IPS-18a (cell line): ENCODE results near the gene ACAP3.

ENCODE experiments used
- H3K27ac ChIP-seq: one replicate; pipeline ENCODE4 v1.5.1; 2013; ENCODE audit warnings: low read length
- H3K27me3 ChIP-seq: one replicate; pipeline ENCODE4 v1.6.1; 2013; ENCODE audit warnings: mild to moderate bottlenecking, low read length; ENCODE audit not compliant: control insufficient read depth, insufficient read depth
- H3K36me3 ChIP-seq: one replicate; pipeline ENCODE4 v1.6.1; 2013; ENCODE audit warnings: low read depth, low read length; ENCODE audit not compliant: control insufficient read depth
- H3K4me1 ChIP-seq: one replicate; pipeline ENCODE4 v1.6.1; 2013; ENCODE audit warnings: low read depth, low read length; ENCODE audit not compliant: control insufficient read depth
- H3K4me3 ChIP-seq: one replicate; pipeline ENCODE4 v1.5.1; 2013; ENCODE audit warnings: low read length
- H3K9ac ChIP-seq: one replicate; pipeline ENCODE4 v1.6.1; 2013; ENCODE audit warnings: mild to moderate bottlenecking, low read length, moderate library complexity
- H3K9me3 ChIP-seq: one replicate; pipeline ENCODE4 v1.6.1; 2013; ENCODE audit warnings: low read depth, low read length; ENCODE audit not compliant: control insufficient read depth

Gene ACAP3

GRCh38 chr1:1307923-1308755 is at the start of gene ACAP3, which contains the start of gene PUSL1:
ACAP3 (minus strand) TSS chr1:1307930; CDS start chr1:1307815, 115 bp downstream.
PUSL1 (plus strand) TSS chr1:1308597; CDS start chr1:1308644, 47 bp downstream.
- Histone ChIP-seq H3K9me3 (no peaks in the 10 kb centered on the region), H3K4me1 (peaks cover 23% of the 10 kb centered on the region), H3K27ac (no peak within 1 kb of the TSS)

GRCh38 chr1:1356796-1357401 is 49.2 kb upstream of the ACAP3 start:
- H3K9me3 ChIP-seq, result no peaks in the 10 kb centered on the region
- peaks cover 21% of the 10 kb centered on the region for H3K4me1 ChIP-seq
- no peak overlapping the region for H3K4me3 ChIP-seq
- no peak overlapping the region for H3K9ac ChIP-seq
- no peaks in the 10 kb centered on the region for H3K36me3 ChIP-seq
- no peak overlapping the region for H3K27ac ChIP-seq
- peaks cover 35% of the 10 kb centered on the region for H3K27me3 ChIP-seq

More at GRCh38 chr1:1307923-1308755, at the start of gene ACAP3, which contains the start of gene PUSL1:
- peak within 1 kb of the TSS; percentile 71 for H3K4me3 ChIP-seq
- H3K27me3 ChIP-seq, result peaks cover 6% of the 10 kb centered on the region
- peak within 1 kb of the TSS; percentile 61 for H3K9ac ChIP-seq
- H3K36me3 ChIP-seq, result peaks cover 17% of the 10 kb centered on the region

- no peaks in the 10 kb centered on the region for H3K9me3 ChIP-seq
- no peaks in the 10 kb centered on the region for H3K36me3 ChIP-seq
- peaks cover 35% of the 10 kb centered on the region for H3K27me3 ChIP-seq
- peaks cover 21% of the 10 kb centered on the region for H3K4me1 ChIP-seq
- H3K9ac ChIP-seq, result no peak overlapping the region
- no peak overlapping the region for H3K27ac ChIP-seq
- H3K4me3 ChIP-seq, result no peak overlapping the region
Measured at GRCh38 chr1:1356166-1356795, 48.6 kb upstream of the ACAP3 start.

DNA sequence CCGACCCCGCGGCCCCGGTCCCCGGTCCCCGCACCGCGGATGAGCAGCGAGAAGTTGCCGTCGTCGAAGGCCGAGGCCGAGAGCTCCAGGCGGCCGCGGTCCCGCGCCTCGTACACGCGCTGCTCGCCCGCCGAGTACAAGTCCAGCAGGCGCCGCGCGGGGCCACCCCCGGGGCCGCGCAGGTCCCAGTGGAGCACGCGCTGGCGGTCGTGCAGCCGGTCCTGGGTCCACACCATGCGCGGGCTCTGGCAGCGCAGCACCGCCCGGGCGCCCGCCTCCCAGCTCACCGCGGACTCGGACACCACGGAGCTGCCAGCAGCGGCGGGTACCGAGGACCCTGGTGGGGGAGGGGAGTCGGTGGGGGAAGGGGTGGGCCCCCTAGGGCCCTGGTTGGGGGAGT is 47.7 kb upstream of the ACAP3 start:
- H3K9ac ChIP-seq, result no peak overlapping the region
- no peaks in the 10 kb centered on the region for H3K36me3 ChIP-seq
- H3K4me3 ChIP-seq, result no peak overlapping the region
- H3K27ac ChIP-seq, result no peak overlapping the region
- H3K9me3 ChIP-seq, result no peaks in the 10 kb centered on the region
- H3K4me1 ChIP-seq, result peaks cover 21% of the 10 kb centered on the region
- H3K27me3 ChIP-seq, result peaks cover 35% of the 10 kb centered on the region

DNA sequence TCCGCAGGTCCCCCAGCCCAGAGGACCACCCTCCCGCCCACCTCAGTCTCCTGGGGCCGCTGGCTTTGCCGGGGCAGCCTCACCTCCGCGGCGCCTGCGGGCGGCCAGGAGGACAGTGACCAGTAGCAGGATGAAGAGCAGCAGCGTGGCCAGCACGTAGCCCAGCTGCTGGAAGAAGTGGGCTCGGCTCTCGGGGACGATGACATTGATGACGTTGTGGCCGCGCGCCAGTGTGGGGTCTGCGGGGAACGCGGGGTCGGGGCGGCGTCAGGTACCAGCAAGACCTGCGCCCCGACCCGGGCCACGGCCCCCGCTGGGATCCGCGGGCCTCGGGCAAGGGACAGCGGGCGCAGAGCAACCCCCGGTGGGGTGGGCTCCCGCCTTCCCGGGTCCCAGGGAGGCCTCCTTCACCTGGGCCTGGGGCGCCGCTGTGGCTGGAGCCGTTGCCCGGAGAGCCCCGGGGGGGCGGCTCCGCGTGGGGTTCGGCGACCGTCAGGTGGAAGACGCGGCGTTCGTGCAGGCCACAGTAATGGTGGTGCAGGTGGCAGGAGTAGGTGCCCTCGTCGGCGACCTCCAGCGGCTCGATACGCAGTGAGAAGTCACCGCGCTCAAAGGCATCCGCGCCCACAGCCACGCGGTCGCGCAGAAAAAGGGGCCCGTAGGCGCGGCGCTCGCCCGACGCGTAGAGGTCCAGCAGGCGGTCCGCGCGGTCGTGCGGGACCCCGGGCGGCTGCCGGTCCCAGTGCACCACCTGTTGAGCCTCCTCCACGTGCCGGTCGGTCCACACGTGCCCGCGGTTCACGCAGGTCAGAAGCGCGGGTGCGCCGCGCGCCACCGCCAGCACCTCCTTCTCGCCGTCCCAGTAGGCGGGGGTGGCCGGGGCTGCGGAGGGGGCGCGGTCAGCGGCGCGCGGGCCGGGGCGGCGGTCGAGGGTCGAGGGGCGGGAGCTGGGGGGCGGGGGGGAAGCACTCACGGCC is 46.8 kb upstream of the ACAP3 start:
- no peaks in the 10 kb centered on the region for H3K36me3 ChIP-seq
- H3K4me1 ChIP-seq, result peaks cover 21% of the 10 kb centered on the region
- H3K4me3 ChIP-seq, result peak overlapping the region; percentile 55
- H3K27ac ChIP-seq, result no peak overlapping the region
- H3K27me3 ChIP-seq, result peaks cover 35% of the 10 kb centered on the region
- no peak overlapping the region for H3K9ac ChIP-seq
- H3K9me3 ChIP-seq, result no peaks in the 10 kb centered on the region

- Histone ChIP-seq H3K36me3 (no peaks in the 10 kb centered on the region), H3K27ac (no peak overlapping the region), H3K4me3 (peak overlapping the region; percentile 55), H3K27me3 (peaks cover 35% of the 10 kb centered on the region), H3K9me3 (no peaks in the 10 kb centered on the region), H3K9ac (no peak overlapping the region), H3K4me1 (peaks cover 14% of the 10 kb centered on the region)
Measured at GRCh38 chr1:1353389-1354151, 45.8 kb upstream of the ACAP3 start.

DNA sequence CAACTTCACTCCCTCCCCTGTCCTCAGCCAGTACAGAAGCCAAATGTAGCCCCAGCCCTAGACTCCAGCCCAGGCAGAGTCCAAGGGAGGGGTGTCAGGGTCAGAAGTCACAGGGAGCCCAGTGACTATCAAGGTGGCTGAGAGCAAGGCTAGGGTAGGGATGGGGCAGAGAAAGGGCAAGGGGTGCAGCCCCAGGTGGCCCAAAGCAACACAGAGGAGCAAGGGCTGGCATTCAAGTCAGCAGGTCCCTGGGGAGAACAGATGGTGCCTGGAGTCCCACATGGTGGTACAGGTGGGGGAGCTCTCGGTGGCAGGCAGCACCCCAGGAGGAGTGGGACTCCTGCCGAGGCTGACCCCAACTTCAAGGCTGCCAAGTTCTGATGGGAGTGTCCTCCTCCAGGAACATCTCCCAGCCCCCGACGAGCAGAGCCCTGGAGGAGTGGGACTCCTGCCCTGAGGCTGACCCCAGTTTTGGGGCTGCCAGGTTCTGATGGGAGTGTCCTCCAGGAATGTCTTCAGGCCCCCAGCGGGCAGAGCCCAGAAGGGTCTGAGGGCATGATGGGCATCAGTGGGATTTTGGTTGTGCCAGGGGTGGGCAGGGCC is 45.2 kb upstream of the ACAP3 start:
- peaks cover 35% of the 10 kb centered on the region for H3K27me3 ChIP-seq
- H3K9me3 ChIP-seq, result no peaks in the 10 kb centered on the region
- H3K4me1 ChIP-seq, result peaks cover 15% of the 10 kb centered on the region
- H3K4me3 ChIP-seq, result no peak overlapping the region
- H3K9ac ChIP-seq, result no peak overlapping the region
- no peak overlapping the region for H3K27ac ChIP-seq
- no peaks in the 10 kb centered on the region for H3K36me3 ChIP-seq

- H3K36me3 ChIP-seq, result no peaks in the 10 kb centered on the region
- peak overlapping the region; percentile 30 for H3K4me3 ChIP-seq
- no peak overlapping the region for H3K9ac ChIP-seq
- H3K27ac ChIP-seq, result no peak overlapping the region
- H3K9me3 ChIP-seq, result no peaks in the 10 kb centered on the region
- peaks cover 35% of the 10 kb centered on the region for H3K27me3 ChIP-seq
- H3K4me1 ChIP-seq, result peaks cover 22% of the 10 kb centered on the region
Measured at GRCh38 chr1:1351511-1352427, 44.0 kb upstream of the ACAP3 start.

DNA sequence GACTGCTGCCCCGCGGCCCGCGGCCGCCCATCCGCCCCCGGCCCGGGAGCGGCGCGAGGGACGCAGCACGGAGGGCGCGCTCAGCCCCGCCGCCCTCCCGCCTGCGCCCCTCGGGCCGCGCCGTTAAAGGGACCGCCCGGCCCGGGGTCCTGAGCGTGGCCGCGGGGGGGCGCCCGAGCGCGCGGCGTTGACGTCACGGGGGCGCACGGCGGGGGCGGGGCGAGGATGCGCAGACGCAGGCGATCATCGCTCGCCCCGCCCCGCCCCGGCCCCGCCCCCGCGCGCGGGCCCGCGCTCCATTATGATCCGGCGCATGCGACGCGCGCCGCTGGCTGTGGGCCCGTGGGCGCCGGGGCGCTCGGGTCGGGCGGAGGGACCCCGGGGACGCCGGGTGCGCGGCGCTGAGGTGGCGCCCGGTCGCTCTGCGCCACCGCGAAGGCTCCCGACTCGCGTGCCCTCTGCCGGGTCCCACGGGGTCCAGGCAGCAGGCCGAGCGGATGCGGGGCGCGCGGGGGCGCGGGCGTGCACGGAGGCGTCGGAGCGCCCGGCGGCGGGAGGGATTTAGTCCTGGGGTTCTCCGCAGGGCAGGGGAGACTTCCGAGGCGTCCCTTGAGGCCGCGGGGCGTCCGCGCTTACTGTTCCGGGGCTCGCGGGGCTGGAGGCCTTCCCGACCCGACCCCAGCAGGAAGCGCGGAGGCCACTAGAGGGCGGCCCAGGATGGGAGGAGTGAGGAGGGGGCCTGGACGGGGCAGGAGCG is 41.7 kb upstream of the ACAP3 start, which contains the start of gene DVL1:
TSS of gene DVL1 (minus strand) at position 163 of the 757 bp plus-strand sequence. CDS start 353 bp downstream, outside the sequence.
- H3K27ac ChIP-seq, result no peak within 1 kb of the TSS
- peaks cover 22% of the 10 kb centered on the region for H3K4me1 ChIP-seq
- no peaks in the 10 kb centered on the region for H3K36me3 ChIP-seq
- peak within 1 kb of the TSS; percentile 39 for H3K9ac ChIP-seq
- peaks cover 23% of the 10 kb centered on the region for H3K27me3 ChIP-seq
- H3K4me3 ChIP-seq, result peak within 1 kb of the TSS; percentile 70
- no peaks in the 10 kb centered on the region for H3K9me3 ChIP-seq
